HCT116 (cell line): Measurements from ENCODE around the gene ADGRL3. TPM values are rescaled to one million over a fixed set of nuclear protein-coding genes. Genes with fewer than 3 reads are reported as not detected.

Experiments used
- ATAC-seq: fragments of 200-7000 bp; cut with Tn5 transposase; 2 replicates; pipeline ENCODE4 v1.9.1; 2020; ENCODE audit warnings: mild to moderate bottlenecking, moderate library complexity
- BruUV-seq: library from RNA; stranded (reverse); fragments of 400-500 nt; replicated peaks from 2 replicates; lab custom pipeline; 2021; lab: Mats Ljungman, UMichigan
- CTCF ChIA-PET: fragments of 300-600 bp; sonication (Branson Sonifier 250); formaldehyde crosslinking; loops from one replicate; lab custom pipeline; 2021; ENCODE audit warnings: antibody characterized with exemption; lab: Charles Lee
- POLR2A ChIA-PET: fragments of 300-600, 350-600 bp; sonication (Branson Sonifier 250); formaldehyde crosslinking; loops from one replicate; lab custom pipeline; 2021; ENCODE audit warnings: antibody characterized with exemption; lab: Charles Lee
- RAD21 ChIA-PET, 2 experiments: fragments of 300-600 bp; sonication (Branson Sonifier 250); formaldehyde crosslinking; loops; one replicate each; lab custom pipeline; 2023; ENCODE audit warnings: low total read pairs in 2 of 2; ENCODE audit not compliant: uncharacterized antibody in 2 of 2, unreplicated experiment in 2 of 2, low non-redundant PET in 1 of 2; lab: Charles Lee
- DNase-seq: peaks from one replicate; pipeline ENCODE4 v3.0.0-alpha.2; 2010; ENCODE audit warnings: low read depth, low spot score
- H2AFZ ChIP-seq: fragments of 200-600 bp; shearing (Covaris generic), sonication (generic); 2 replicates; pipeline ENCODE4 v1.6.1; 2017; ENCODE audit warnings: low read depth, mixed run types, mixed read lengths, antibody characterized with exemption, low read length; ENCODE audit not compliant: poor library complexity, severe bottlenecking
- H3K27ac ChIP-seq: 2 replicates; pipeline ENCODE4 v1.5.1; 2012; ENCODE audit warnings: low read depth, low read length
- H3K27me3 ChIP-seq: fragments of 200-600 bp; sonication (generic); 2 replicates; pipeline ENCODE4 v1.6.1; 2016; ENCODE audit warnings: mixed run types, low read length, mixed read lengths; ENCODE audit not compliant: insufficient read depth
- H3K36me3 ChIP-seq, 2 experiments: fragments of 200-500 bp in 1 of 2; fragments of 200-600 bp in 1 of 2; sonication (Bioruptor generic) in 1 of 2; sonication (generic) in 1 of 2; 2 replicates each; pipeline versions ENCODE4 v1.5.1 to v1.6.1; 2014 to 2016; ENCODE audit warnings: low read length in 2 of 2, inconsistent platforms in 1 of 2, mixed read lengths in 1 of 2, mixed run types in 1 of 2; ENCODE audit not compliant: insufficient read depth in 2 of 2, control insufficient read depth in 1 of 2
- H3K4me1 ChIP-seq, 2 experiments: fragments of 200-600 bp in 1 of 2; sonication (generic) in 1 of 2; 2 replicates each; pipeline versions ENCODE4 v1.5.1 to v1.6.1; 2012 to 2017; ENCODE audit warnings: low read length in 2 of 2, inconsistent platforms in 1 of 2, mild to moderate bottlenecking in 1 of 2, mixed read lengths in 1 of 2, mixed run types in 1 of 2, moderate library complexity in 1 of 2; ENCODE audit not compliant: insufficient read depth in 2 of 2, control insufficient read depth in 1 of 2
- H3K4me2 ChIP-seq: fragments of 200-600 bp; sonication (generic); 2 replicates; pipeline ENCODE4 v1.6.1; 2017; ENCODE audit warnings: mixed run types, low read length, mixed read lengths
- H3K4me3 ChIP-seq, 2 experiments: fragments of 200-600 bp in 1 of 2; sonication (generic) in 1 of 2; replicated peaks in 1 of 2; 2 replicates each; pipeline ENCODE4 v1.5.1; 2011 to 2016; ENCODE audit warnings: low read length in 2 of 2, control low read depth in 1 of 2, low read depth in 1 of 2, mild to moderate bottlenecking in 1 of 2, mixed read lengths in 1 of 2, mixed run types in 1 of 2
- H3K79me2 ChIP-seq: fragments of 200-600 bp; sonication (generic); 2 replicates; pipeline ENCODE4 v1.6.1; 2017; ENCODE audit warnings: mild to moderate bottlenecking, mixed run types, low read length, moderate library complexity, mixed read lengths; ENCODE audit not compliant: insufficient read depth
- H3K9ac ChIP-seq: fragments of 200-600 bp; sonication (generic); 2 replicates; pipeline ENCODE4 v1.6.1; 2016; ENCODE audit warnings: low read length, mixed read lengths
- H3K9me2 ChIP-seq: fragments of 200-600 bp; sonication (generic), shearing (Covaris generic); 2 replicates; pipeline ENCODE4 v1.6.1; 2017; ENCODE audit warnings: mixed run types, mild to moderate bottlenecking, moderate library complexity; ENCODE audit not compliant: insufficient read depth
- H3K9me3 ChIP-seq, 2 experiments: fragments of 200-500 bp in 1 of 2; fragments of 200-600 bp in 1 of 2; sonication (Bioruptor generic) in 1 of 2; sonication (generic) in 1 of 2; 2 replicates each; pipeline ENCODE4 v1.6.1; 2014 to 2017; ENCODE audit warnings: low read length in 2 of 2, mixed read lengths in 2 of 2, inconsistent platforms in 1 of 2, low read depth in 1 of 2, mild to moderate bottlenecking in 1 of 2, mixed run types in 1 of 2, moderate library complexity in 1 of 2; ENCODE audit not compliant: control insufficient read depth in 1 of 2, insufficient read depth in 1 of 2
- H4K20me1 ChIP-seq: fragments of 200-600 bp; sonication (generic), shearing (Covaris generic); 2 replicates; pipeline ENCODE4 v1.6.1; 2017; ENCODE audit warnings: mixed run types, mild to moderate bottlenecking, moderate library complexity; ENCODE audit not compliant: insufficient read depth
- CBX3 ChIP-seq: IDR thresholded peaks from 2 replicates; pipeline ENCODE4 v1.6.1; 2012; ENCODE audit warnings: low read depth
- EGR1 ChIP-seq: IDR thresholded peaks from 2 replicates; pipeline ENCODE4 v1.6.1; 2012; ENCODE audit warnings: low read depth
- ELF1 ChIP-seq: IDR thresholded peaks from 2 replicates; pipeline ENCODE4 v1.6.1; 2012; ENCODE audit warnings: low read depth, borderline replicate concordance
- EZH2 ChIP-seq: fragments of 200-600 bp; sonication (generic); IDR thresholded peaks from 2 replicates; pipeline ENCODE4 v1.6.1; 2017; ENCODE audit warnings: antibody characterized with exemption, mixed run types
- EZH2phosphoT487 ChIP-seq: fragments of 200-600 bp; IDR thresholded peaks from 2 replicates; pipeline ENCODE4 v1.6.1; 2018; ENCODE audit warnings: antibody characterized with exemption, borderline replicate concordance
- JUND ChIP-seq: IDR thresholded peaks from 2 replicates; pipeline ENCODE4 v1.6.1; 2012
- POLR2A ChIP-seq: IDR thresholded peaks from 2 replicates; pipeline ENCODE4 v1.7.0; 2011; ENCODE audit warnings: borderline replicate concordance; ENCODE audit not compliant: insufficient read depth, insufficient read length; ENCODE audit errors: extremely low read depth
- POLR2AphosphoS5 ChIP-seq: IDR thresholded peaks from 2 replicates; pipeline ENCODE4 v1.6.1; 2011; ENCODE audit warnings: mild to moderate bottlenecking, low read depth, low read length, moderate library complexity
- RAD21 ChIP-seq: IDR thresholded peaks from 2 replicates; pipeline ENCODE4 v1.6.1; 2012; ENCODE audit warnings: low read depth, mild to moderate bottlenecking
- SP1 ChIP-seq: IDR thresholded peaks from 2 replicates; pipeline ENCODE4 v1.6.1; 2012; ENCODE audit warnings: low read depth
- TCF7L2 ChIP-seq: IDR thresholded peaks from 2 replicates; pipeline ENCODE4 v1.7.0; 2011; ENCODE audit warnings: borderline replicate concordance, inconsistent platforms; ENCODE audit not compliant: insufficient read depth, insufficient read length; ENCODE audit errors: extremely low read depth
- YY1 ChIP-seq: IDR thresholded peaks from 2 replicates; pipeline ENCODE4 v1.6.1; 2011; ENCODE audit warnings: low read length, low read depth, moderate library complexity, mild to moderate bottlenecking; ENCODE audit not compliant: insufficient replicate concordance; ENCODE audit errors: extremely low read depth
- ZFX ChIP-seq: fragments of 450-650 bp; IDR thresholded peaks from 2 replicates; pipeline ENCODE4 v1.6.1; 2017
- ZNF274 ChIP-seq: fragments of 200-500 bp; sonication (Bioruptor generic); IDR thresholded peaks from 2 replicates; pipeline ENCODE4 v1.6.1; 2014; ENCODE audit warnings: mild to moderate bottlenecking, low read depth, low read length, inconsistent platforms
- intact Hi-C: fragments of 100-400 bp; cut with micrococcal nuclease; formaldehyde crosslinking; loops from 2 replicates; pipeline ENCODE4 v1.10.0; 2022
- total RNA-seq: library from RNA; stranded (reverse); gene quantifications from one replicate; pipeline ENCODE4 v1.2.1, GENCODE V29; 2021; ENCODE audit not compliant: unreplicated experiment
- TF ChIP-seq, protein P1 (sequence below): IDR thresholded peaks from 2 replicates; pipeline ENCODE4 v1.6.1; 2011; ENCODE audit warnings: mild to moderate bottlenecking, low read length, moderate library complexity; ENCODE audit not compliant: insufficient replicate concordance; ENCODE audit errors: extremely low read depth
- TF ChIP-seq, protein P2 (sequence below): IDR thresholded peaks from 2 replicates; pipeline ENCODE4 v1.6.1; 2012; ENCODE audit warnings: low read depth
- TF ChIP-seq, protein P3 (sequence below): IDR thresholded peaks from 2 replicates; pipeline ENCODE4 v1.6.1; 2012
- TF ChIP-seq, protein P4 (sequence below): IDR thresholded peaks from 2 replicates; pipeline ENCODE4 v1.6.1; 2012
- TF ChIP-seq, protein P5 (sequence below), 3 experiments: fragments of 200-600 bp in 1 of 3; sonication (generic) in 1 of 3; IDR thresholded peaks in 2 of 3; conservative IDR thresholded peaks in 1 of 3; 2 replicates each; pipeline ENCODE4 v1.5.1; 2012 to 2017; ENCODE audit warnings: low read depth in 2 of 3, low read length in 2 of 3, antibody characterized with exemption in 1 of 3, borderline replicate concordance in 1 of 3, control low read depth in 1 of 3, mild to moderate bottlenecking in 1 of 3, mixed read lengths in 1 of 3, mixed run types in 1 of 3, moderate library complexity in 1 of 3; ENCODE audit not compliant: insufficient read depth in 1 of 3

Gene ADGRL3
- total RNA-seq, 1 experiment from 2014 or later, result not detected

DNA sequence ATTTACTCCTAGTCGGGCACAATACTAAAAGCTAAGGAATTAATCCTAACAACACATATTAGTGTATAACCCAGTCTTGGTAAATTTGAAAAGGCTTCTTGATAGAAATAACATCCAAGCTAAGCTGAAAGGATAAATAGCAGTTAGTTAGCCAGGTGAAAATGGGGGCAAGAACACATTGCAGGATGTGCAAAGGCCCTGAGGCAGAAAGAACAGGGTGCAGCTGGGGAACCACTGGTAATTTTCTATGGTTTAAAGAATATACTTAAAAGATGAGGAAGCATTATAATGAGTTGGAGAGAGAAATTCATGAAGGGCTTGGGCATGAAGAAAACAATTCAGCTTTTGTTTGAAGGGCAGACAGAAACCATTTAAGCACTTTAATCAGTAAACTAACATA, 689.0 kb downstream of the ADGRL3 start:
- Histone ChIP-seq H3K9ac (no peak overlapping the region), H3K27me3 (no peaks in the 10 kb centered on the region), H3K9me3 (peaks cover 3 to 17% of the 10 kb centered on the region in 2 experiments; a peak in 2 of 4 replicates)
- no peak for TF ChIP-seq EZH2
- no peak for TF ChIP-seq POLR2A
- no peak for TF ChIP-seq SP1
- no peak for TF ChIP-seq EZH2phosphoT487
- TF ChIP-seq ZFX, result no peak
- no peak for TF ChIP-seq JUND
- TF ChIP-seq, protein P1, sequence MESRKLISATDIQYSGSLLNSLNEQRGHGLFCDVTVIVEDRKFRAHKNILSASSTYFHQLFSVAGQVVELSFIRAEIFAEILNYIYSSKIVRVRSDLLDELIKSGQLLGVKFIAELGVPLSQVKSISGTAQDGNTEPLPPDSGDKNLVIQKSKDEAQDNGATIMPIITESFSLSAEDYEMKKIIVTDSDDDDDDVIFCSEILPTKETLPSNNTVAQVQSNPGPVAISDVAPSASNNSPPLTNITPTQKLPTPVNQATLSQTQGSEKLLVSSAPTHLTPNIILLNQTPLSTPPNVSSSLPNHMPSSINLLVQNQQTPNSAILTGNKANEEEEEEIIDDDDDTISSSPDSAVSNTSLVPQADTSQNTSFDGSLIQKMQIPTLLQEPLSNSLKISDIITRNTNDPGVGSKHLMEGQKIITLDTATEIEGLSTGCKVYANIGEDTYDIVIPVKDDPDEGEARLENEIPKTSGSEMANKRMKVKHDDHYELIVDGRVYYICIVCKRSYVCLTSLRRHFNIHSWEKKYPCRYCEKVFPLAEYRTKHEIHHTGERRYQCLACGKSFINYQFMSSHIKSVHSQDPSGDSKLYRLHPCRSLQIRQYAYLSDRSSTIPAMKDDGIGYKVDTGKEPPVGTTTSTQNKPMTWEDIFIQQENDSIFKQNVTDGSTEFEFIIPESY, result no peak
- TF ChIP-seq ELF1, result no peak
- TF ChIP-seq, protein P2, sequence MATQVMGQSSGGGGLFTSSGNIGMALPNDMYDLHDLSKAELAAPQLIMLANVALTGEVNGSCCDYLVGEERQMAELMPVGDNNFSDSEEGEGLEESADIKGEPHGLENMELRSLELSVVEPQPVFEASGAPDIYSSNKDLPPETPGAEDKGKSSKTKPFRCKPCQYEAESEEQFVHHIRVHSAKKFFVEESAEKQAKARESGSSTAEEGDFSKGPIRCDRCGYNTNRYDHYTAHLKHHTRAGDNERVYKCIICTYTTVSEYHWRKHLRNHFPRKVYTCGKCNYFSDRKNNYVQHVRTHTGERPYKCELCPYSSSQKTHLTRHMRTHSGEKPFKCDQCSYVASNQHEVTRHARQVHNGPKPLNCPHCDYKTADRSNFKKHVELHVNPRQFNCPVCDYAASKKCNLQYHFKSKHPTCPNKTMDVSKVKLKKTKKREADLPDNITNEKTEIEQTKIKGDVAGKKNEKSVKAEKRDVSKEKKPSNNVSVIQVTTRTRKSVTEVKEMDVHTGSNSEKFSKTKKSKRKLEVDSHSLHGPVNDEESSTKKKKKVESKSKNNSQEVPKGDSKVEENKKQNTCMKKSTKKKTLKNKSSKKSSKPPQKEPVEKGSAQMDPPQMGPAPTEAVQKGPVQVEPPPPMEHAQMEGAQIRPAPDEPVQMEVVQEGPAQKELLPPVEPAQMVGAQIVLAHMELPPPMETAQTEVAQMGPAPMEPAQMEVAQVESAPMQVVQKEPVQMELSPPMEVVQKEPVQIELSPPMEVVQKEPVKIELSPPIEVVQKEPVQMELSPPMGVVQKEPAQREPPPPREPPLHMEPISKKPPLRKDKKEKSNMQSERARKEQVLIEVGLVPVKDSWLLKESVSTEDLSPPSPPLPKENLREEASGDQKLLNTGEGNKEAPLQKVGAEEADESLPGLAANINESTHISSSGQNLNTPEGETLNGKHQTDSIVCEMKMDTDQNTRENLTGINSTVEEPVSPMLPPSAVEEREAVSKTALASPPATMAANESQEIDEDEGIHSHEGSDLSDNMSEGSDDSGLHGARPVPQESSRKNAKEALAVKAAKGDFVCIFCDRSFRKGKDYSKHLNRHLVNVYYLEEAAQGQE, result no peak
- TF ChIP-seq, protein P3, sequence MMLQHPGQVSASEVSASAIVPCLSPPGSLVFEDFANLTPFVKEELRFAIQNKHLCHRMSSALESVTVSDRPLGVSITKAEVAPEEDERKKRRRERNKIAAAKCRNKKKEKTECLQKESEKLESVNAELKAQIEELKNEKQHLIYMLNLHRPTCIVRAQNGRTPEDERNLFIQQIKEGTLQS, result no peak
- TF ChIP-seq ZNF274, result no peak
- TF ChIP-seq CBX3, result no peak
- no peak for TF ChIP-seq YY1
- TF ChIP-seq TCF7L2, result no peak
- TF ChIP-seq, protein P4, sequence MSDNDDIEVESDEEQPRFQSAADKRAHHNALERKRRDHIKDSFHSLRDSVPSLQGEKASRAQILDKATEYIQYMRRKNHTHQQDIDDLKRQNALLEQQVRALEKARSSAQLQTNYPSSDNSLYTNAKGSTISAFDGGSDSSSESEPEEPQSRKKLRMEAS, result no peak
- TF ChIP-seq RAD21, result no peak
- TF ChIP-seq, protein P5, sequence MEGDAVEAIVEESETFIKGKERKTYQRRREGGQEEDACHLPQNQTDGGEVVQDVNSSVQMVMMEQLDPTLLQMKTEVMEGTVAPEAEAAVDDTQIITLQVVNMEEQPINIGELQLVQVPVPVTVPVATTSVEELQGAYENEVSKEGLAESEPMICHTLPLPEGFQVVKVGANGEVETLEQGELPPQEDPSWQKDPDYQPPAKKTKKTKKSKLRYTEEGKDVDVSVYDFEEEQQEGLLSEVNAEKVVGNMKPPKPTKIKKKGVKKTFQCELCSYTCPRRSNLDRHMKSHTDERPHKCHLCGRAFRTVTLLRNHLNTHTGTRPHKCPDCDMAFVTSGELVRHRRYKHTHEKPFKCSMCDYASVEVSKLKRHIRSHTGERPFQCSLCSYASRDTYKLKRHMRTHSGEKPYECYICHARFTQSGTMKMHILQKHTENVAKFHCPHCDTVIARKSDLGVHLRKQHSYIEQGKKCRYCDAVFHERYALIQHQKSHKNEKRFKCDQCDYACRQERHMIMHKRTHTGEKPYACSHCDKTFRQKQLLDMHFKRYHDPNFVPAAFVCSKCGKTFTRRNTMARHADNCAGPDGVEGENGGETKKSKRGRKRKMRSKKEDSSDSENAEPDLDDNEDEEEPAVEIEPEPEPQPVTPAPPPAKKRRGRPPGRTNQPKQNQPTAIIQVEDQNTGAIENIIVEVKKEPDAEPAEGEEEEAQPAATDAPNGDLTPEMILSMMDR (IDR thresholded peaks at IDR 0.05 in 2 of 3, conservative IDR thresholded peaks at IDR 0.05 in 1 of 3; ENCODE audit: borderline replicate concordance in 1 of 3, insufficient read depth in 1 of 3, low read depth in 2 of 3, low read length in 2 of 3), result no peak
- TF ChIP-seq POLR2AphosphoS5, result no peak
- no peak for TF ChIP-seq EGR1
- TF ChIP-seq, all 23 proteins: peak for 0
- Histone ChIP-seq H2AFZ (no peak overlapping the region), H3K79me2 (no peaks in the 10 kb centered on the region), H3K27ac (no peak overlapping the region), H3K4me1 (no peaks in the 10 kb centered on the region), H4K20me1 (no peaks in the 10 kb centered on the region), H3K9me2 (no peaks in the 10 kb centered on the region), H3K36me3 (no peaks in the 10 kb centered on the region), H3K4me3 (no peak overlapping the region), H3K4me2 (no peak overlapping the region)
- intact Hi-C loops, result no loop called here
- ChIA-PET CTCF (no interaction called here), POLR2A (no interaction called here), RAD21 (no interaction called here)
- BruUV-seq, result no TSS peak
- ATAC-seq (no peak), DNase-seq (no peak)
